ENCODE data around the gene PRPSAP2. TPM values are rescaled to one million over a fixed set of nuclear protein-coding genes. Genes with fewer than 3 reads are reported as not detected.
"Not testable (repeated sequence)": the region's sequence is repeated elsewhere in the genome, so short reads cannot be mapped to it uniquely, and the experiment has no call there.

PRPSAP2 gene
- total and polyA plus RNA-seq, 5 experiments from 2014 or later: 36.9 to 53.1 (median 47.6) TPM

DNA sequence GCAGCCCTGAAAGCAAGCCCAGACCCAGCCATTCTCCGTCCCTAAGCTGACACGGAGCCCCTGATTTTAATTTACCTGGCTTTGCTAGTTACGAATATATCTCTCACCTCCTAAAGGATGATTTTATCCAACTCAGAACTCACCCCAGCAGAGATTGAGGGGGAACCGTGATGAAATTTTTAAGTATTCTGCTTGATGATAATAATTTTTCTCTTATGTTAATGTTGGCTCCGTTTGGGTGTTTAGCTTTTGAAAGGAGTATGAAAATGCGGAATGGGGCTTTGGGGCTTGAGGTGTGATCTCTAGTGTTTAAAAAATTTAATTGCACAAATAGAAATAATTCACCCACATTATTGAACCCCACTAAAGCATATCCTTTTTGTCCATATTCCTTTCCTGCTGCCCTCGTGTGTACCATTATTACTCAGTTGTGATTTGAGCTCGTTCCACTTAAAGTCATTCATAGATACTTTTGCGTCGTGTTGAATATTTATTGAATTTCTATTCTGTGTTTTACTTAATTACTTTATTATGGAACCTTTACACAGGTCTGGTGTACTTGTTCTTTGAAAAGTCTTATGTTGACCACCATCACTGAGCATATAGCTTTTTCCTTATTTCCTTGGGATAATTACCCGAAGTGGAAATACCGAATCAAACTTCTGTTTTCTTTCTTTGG, 775 bp downstream of the PRPSAP2 start:
- no peaks in the 10 kb centered on the region for H3K27me3 Mint-ChIP-seq
- H3K27ac Mint-ChIP-seq: peak overlapping the region; percentile 44 to 95 (median 85)
- POLR2A ChIA-PET: interaction anchor here (0.6 to 2.2 kb wide), 7 partner anchors 8 to 166 kb away, joined by 3 to 7 read pairs (median 4); no protein-coding TSS in a partner anchor
- no peak for ATAC-seq
- no peaks in the 10 kb centered on the region for H3K9me3 Mint-ChIP-seq
- no peak for DNase-seq
- H3K4me3 Mint-ChIP-seq: peak overlapping the region; percentile 76 to 94 (median 88)
- H3K4me1 Mint-ChIP-seq: peaks cover 29 to 68% (median 62%) of the 10 kb centered on the region in 4 donors
- no peaks in the 10 kb centered on the region for H3K36me3 Mint-ChIP-seq

DNA sequence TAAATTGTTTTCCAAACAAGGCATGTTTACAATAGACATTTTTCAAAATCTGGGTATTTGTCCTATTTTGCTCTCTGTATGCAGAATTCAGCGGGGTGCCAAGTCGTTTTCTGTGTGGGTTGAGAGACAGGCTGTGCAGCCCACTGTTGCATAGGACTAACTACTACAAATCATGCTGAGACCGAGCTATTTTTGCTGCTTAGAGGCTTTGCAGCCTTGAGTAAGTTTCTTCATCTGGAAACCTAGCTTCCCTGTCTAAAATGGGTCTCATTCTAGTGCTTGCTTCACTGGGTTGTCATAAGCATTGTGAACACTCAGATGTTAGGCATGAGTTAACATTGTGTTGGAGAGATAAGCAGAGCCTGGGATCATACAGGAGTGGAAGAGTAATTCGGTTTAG, 1.3 kb downstream of the PRPSAP2 start:
- ATAC-seq (no peak), DNase-seq (no peak)
- H3K4me1 Mint-ChIP-seq: peaks cover 29 to 71% (median 62%) of the 10 kb centered on the region in 4 donors
- H3K27me3 Mint-ChIP-seq: no peaks in the 10 kb centered on the region
- no peaks in the 10 kb centered on the region for H3K9me3 Mint-ChIP-seq
- no peaks in the 10 kb centered on the region for H3K36me3 Mint-ChIP-seq
- H3K4me3 Mint-ChIP-seq: peak overlapping the region; percentile 76 to 94 (median 88)
- peak overlapping the region in 8 of 10 donors; percentile 44 to 86 (median 78) for H3K27ac Mint-ChIP-seq
- POLR2A ChIA-PET: interaction anchor here (0.6 to 1.9 kb wide), 3 partner anchors 39 to 102 kb away, joined by 3 to 5 read pairs (median 4); no protein-coding TSS in a partner anchor

DNA sequence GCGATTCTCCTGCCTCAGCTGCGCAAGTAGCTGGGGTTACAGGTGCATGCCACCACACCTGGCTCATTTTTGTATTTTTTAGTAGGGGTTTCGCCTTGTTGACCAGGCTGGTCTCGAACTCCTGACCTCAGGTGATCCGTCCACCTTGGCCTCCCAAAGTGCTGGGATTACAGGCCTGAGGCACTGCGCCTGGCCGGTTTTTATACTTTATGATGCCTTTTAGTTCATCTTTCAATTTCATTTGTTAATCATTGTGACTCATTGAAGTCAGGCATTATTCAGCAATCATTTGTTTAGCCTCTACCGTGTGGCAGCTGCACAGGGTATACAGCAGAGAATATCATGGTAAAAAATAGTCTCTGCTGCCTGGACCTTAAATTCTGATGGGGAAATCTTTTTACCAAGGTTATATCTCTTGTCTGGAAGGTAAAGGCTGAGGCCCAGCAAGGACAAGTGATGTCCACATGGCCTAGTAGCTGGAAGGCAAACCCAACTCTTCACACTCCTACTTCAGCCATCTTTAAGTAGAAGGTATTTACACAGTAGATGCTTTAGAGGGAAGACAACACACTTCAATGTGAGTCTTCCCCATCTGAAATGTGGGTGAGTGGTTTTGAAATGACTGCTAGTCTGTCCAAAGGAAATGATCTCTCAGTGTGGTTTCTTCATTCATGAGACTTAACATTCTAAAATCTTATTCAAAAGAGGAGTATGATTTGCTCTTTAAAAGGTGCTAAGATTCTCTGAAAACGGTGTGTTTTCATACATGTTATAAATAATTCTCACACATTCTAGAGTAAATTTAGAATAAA, 2.4 kb downstream of the PRPSAP2 start:
- POLR2A ChIA-PET: no interaction called here
- H3K27me3 Mint-ChIP-seq: no peaks in the 10 kb centered on the region
- peak overlapping the region in 9 of 10 donors; percentile 3 to 64 (median 50) for H3K4me3 Mint-ChIP-seq
- no peaks in the 10 kb centered on the region for H3K9me3 Mint-ChIP-seq
- no peak for DNase-seq
- peak overlapping the region in 7 of 10 donors; percentile 13 to 77 (median 56) for H3K27ac Mint-ChIP-seq
- H3K36me3 Mint-ChIP-seq: peaks cover 0 to 7% (median 2%) of the 10 kb centered on the region in 3 donors
- peaks cover 28 to 75% (median 59%) of the 10 kb centered on the region in 4 donors for H3K4me1 Mint-ChIP-seq
- no peak for ATAC-seq

DNA sequence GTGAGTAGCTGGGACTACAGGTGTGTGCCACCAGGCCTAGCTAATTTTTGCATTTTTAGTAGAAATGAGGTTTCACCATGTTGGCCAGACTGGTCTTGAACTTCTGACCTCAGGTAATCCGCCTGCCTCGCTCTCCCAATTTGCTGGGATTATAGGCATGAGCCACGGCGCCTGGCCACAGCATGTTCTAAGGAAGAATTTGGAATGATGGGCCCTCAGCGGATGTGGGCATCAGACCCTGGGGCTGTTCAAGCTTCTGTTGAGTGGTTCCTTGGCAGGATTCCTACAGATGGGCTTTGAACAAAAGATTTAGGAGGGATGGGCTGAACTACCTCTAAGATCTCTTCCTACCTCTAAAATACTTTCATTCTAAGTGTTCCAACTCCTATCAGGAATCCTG, 4.1 kb downstream of the PRPSAP2 start:
- no peak for DNase-seq
- Mint-ChIP-seq H3K4me1 (peaks cover 22 to 63% (median 49%) of the 10 kb centered on the region in 4 donors), H3K4me3 (no peak overlapping the region), H3K27me3 (no peaks in the 10 kb centered on the region), H3K27ac (peak overlapping the region in 1 of 10 donors; percentile 49), H3K9me3 (no peaks in the 10 kb centered on the region), H3K36me3 (peaks cover 2 to 15% (median 4%) of the 10 kb centered on the region in 3 donors)
- POLR2A ChIA-PET: interaction anchor here (0.6 kb wide), 1 partner anchor 36 kb away, joined by 7 read pairs; no protein-coding TSS in a partner anchor
- no peak for ATAC-seq

DNA sequence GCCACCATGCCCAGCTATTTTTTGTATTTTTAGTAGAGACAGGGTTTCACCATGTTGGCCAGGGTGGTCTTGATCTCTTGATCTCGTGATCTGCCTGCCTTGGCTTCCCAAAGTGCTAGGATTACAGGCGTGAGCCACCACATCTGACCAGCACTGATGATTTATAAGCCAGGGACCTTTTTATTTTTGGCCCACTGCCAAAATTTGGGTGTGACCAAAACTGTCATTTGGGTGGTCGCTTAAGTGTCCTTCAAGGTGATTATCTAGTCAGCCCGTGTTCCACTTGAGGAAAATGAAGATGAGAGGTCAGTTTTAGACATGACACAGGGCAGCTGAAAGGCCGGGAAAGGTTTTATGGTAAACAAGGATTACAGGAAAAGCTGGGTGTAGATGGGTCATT, 7.1 kb downstream of the PRPSAP2 start:
- POLR2A ChIA-PET: interaction anchor here (1.0 kb wide), 1 partner anchor 12 kb away, joined by 3 read pairs; no protein-coding TSS in a partner anchor
- peaks cover 3 to 40% (median 4%) of the 10 kb centered on the region in 3 donors for H3K36me3 Mint-ChIP-seq
- not testable (repeated sequence) for DNase-seq, H3K9me3 Mint-ChIP-seq, H3K27ac Mint-ChIP-seq, ATAC-seq, H3K4me3 Mint-ChIP-seq, H3K27me3 Mint-ChIP-seq
- peaks cover 16 to 52% (median 37%) of the 10 kb centered on the region in 4 donors for H3K4me1 Mint-ChIP-seq

DNA sequence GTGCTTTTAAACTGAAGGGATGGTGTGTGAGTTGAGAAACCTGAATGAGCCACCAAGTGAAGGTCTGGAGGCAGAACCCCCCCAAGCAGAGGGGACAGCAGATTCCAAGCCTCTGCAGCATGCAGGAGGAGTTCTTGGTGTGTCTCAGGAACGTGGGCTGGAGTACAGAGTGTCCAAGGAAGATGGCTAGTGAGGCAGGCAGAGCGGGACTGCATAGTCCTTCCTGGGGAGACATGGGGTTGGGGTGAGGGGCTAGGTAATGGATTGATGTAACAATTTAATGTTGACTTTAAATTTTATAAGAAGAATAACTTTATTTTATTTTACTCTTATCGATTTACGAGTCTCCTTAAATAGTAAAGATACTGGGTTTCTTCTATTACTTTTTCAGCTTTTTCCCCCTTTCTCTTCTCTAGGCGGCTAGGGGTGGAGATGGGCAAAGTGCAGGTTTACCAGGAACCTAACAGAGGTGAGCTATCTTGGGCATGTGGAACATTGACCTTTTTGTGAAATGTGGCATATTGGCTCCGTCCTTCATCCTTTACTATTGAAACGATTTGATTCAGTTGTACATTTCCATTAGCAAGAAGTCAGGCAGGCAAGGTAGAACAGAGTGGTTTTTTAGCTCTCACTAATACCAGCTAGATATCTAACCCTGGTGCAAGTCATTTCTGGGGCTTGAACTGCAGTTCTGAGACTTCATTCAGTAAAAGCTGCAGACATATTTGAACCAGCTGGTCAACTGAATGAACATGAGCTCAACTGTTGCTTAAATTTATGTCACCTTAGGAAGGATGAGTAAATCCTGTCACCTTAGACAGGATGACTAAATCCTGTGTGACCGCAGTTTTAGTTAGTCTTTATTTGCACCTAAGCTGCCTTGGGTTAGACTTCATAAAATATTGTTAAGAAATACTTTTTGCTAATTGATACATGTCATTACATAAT, 9.2 kb downstream of the PRPSAP2 start:
- Mint-ChIP-seq H3K4me3 (no peak overlapping the region), H3K4me1 (peaks cover 5 to 34% (median 18%) of the 10 kb centered on the region in 4 donors), H3K9me3 (no peaks in the 10 kb centered on the region), H3K27ac (peak overlapping the region in 1 of 10 donors; percentile 81), H3K27me3 (no peaks in the 10 kb centered on the region), H3K36me3 (peaks cover 4 to 61% (median 5%) of the 10 kb centered on the region in 3 donors)
- DNase-seq (no peak), ATAC-seq (no peak)
- POLR2A ChIA-PET: interaction anchor here (0.5 to 2.3 kb wide), 2 partner anchors 9 to 411 kb away, joined by 3 to 7 read pairs; partner anchors contain the start of gene PRPSAP2

DNA sequence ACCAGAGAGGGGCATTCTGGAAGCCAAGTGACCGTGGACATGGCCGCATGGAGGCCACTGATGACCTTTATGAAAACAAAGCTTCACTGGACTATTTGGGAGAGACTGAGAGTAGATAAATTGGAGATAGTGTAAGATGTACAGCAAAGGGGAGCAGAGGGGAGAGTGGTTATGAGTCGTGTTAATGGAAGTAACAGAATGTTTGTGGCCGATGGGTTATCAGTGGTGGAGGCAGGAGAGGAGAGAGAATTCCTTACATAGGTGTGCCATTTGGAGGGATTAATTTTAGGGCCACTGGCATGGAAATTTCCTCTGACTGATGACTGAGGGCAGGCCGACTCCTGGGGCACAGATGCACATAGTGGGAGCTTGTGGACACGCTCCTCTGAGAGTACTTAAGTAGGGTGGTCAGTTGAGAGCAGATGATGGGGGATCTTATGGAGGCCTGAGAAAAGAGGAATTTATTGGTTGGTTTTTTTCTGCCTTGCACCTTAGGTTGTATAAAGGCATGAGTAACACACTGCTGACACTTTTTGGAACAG, 19.2 kb downstream of the PRPSAP2 start:
- Mint-ChIP-seq H3K4me1 (peaks cover 0 to 10% (median 6%) of the 10 kb centered on the region in 4 donors), H3K27me3 (no peaks in the 10 kb centered on the region), H3K27ac (peak overlapping the region in 4 of 10 donors; percentile 0 to 47 (median 22)), H3K36me3 (peaks cover 13 to 91% (median 14%) of the 10 kb centered on the region in 3 donors), H3K9me3 (no peaks in the 10 kb centered on the region), H3K4me3 (no peak overlapping the region)
- ATAC-seq: no peak
- POLR2A ChIA-PET: no interaction called here
- no peak for DNase-seq

DNA sequence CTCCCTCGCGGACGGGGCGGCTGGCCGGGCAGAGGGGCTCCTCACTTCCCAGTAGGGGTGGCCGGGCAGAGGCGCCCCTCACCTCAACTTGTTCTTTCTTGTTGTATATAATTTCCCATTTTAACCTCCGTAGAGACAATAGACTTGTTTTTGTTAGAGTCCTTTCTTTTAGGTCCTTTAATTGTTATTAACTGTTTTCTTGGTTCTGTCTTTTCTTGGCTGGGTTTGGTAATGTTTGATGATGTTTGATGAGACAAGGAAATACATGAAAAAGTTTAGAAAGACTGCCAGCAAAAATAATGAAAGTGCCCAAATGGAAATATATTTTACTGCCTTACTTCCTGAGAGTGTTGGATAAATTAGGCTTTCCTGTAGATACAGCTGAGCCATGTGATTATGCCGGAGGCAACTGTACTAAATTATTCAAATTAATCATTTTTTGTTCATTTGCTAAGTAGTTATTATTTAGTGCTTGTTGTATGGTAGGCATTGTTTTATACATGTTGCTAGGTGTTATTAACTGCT, 30.9 kb downstream of the PRPSAP2 start:
- Mint-ChIP-seq H3K4me3 (no peak overlapping the region), H3K4me1 (peaks cover 3 to 32% (median 6%) of the 10 kb centered on the region in 4 donors), H3K9me3 (peaks cover 0 to 2% (median 0%) of the 10 kb centered on the region in 9 donors), H3K27me3 (no peaks in the 10 kb centered on the region), H3K36me3 (peaks cover 7 to 74% (median 45%) of the 10 kb centered on the region in 3 donors), H3K27ac (peak overlapping the region in 3 of 10 donors; percentile 4 to 76 (median 24))
- ATAC-seq: no peak
- POLR2A ChIA-PET: no interaction called here
- no peak for DNase-seq

DNA sequence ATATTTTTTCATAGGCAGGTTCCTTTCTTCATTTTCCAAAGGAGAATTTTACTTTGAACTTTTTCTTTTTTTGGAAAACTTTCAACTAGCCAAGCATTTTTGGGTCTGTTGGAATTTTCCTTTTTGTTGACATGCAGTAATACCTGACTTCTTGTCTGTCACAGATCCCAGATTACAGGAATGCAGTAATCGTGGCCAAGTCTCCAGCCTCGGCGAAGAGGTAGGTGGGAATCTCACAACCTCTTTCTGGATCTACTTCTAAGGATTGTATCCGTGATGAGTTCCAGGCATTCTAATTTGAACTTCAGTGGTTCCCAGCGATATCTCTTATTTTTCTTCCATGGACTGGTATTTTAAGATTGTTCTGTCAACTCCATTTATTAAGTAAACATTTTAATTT, 31.7 kb downstream of the PRPSAP2 start:
- POLR2A ChIA-PET: no interaction called here
- Mint-ChIP-seq H3K27ac (no peak overlapping the region), H3K27me3 (no peaks in the 10 kb centered on the region), H3K36me3 (peaks cover 7 to 75% (median 42%) of the 10 kb centered on the region in 3 donors), H3K4me3 (no peak overlapping the region), H3K4me1 (peaks cover 2 to 27% (median 5%) of the 10 kb centered on the region in 4 donors), H3K9me3 (peaks cover 0 to 2% (median 0%) of the 10 kb centered on the region in 9 donors)
- no peak for ATAC-seq
- no peak for DNase-seq

DNA sequence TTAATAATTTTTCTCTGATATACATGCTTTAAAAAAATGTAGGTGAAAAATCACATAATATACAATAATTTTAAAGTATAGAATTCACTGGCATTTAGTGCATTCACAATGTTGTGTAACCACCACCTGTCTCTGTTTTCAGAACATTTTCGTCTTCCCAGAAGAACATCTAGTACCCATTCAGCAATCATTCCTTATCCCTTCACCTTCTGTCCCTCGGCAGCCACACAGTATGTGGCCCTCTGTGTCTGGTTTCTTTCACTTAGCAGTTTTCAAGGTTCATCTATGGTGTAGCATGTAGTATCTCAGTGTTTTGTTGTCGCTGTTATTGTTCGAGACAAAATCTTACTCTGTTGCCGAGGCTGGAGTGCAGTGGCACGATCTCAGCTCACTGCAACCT, 33.6 kb downstream of the PRPSAP2 start:
- POLR2A ChIA-PET: no interaction called here
- H3K36me3 Mint-ChIP-seq: peaks cover 13 to 74% (median 44%) of the 10 kb centered on the region in 3 donors
- DNase-seq: no peak

DNA sequence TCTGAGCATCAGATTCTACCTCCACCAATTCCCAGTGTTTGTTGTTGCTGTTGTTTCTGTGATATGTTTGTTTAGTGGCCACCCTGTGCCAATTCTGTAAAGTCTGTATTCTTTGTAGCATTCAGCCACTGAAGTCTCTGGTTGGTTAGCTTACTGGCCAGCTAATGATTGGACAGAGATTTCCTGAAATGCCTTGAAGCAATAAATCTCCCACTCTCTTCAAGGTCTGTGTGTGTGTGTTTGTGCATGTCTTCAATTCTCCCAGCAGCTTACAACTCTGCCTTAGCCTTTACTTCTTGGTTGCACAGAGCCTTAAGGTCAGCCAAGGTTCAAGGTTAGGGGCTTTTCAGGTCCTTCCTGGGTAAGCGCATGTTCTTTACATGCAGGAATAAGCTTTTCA, 38.2 kb downstream of the PRPSAP2 start:
- no peak overlapping the region for H3K4me3 Mint-ChIP-seq

More for the DNA sequence above, 33.6 kb downstream of the PRPSAP2 start:
- ATAC-seq: no peak
- H3K27me3 Mint-ChIP-seq: no peaks in the 10 kb centered on the region
- no peak overlapping the region for H3K27ac Mint-ChIP-seq
- H3K4me1 Mint-ChIP-seq: peaks cover 7 to 24% (median 8%) of the 10 kb centered on the region in 4 donors
- no peak overlapping the region for H3K4me3 Mint-ChIP-seq
- peaks cover 0 to 2% (median 0%) of the 10 kb centered on the region in 9 donors for H3K9me3 Mint-ChIP-seq

More for the DNA sequence above, 38.2 kb downstream of the PRPSAP2 start:
- POLR2A ChIA-PET: no interaction called here
- no peak for DNase-seq
- H3K27ac Mint-ChIP-seq: peak overlapping the region in 1 of 10 donors; percentile 9
- no peaks in the 10 kb centered on the region for H3K27me3 Mint-ChIP-seq
- H3K4me1 Mint-ChIP-seq: peaks cover 21 to 49% (median 33%) of the 10 kb centered on the region in 4 donors
- no peak for ATAC-seq
- H3K9me3 Mint-ChIP-seq: peaks cover 0 to 2% (median 0%) of the 10 kb centered on the region in 9 donors
- peaks cover 19 to 73% (median 45%) of the 10 kb centered on the region in 3 donors for H3K36me3 Mint-ChIP-seq
